Spleen (tissue), 7 donors: Measurements from ENCODE around the gene TTC27.

Experiments used
- CTCF ChIP-seq, 11 experiments: fragments of 200-600 bp in 7 of 11; fragments of 450-650 bp in 4 of 11; sonication (generic) in 4 of 11; IDR thresholded peaks in 8 of 11; conservative IDR thresholded peaks in 3 of 11; 1 replicate in 7 of 11; 2 replicates in 4 of 11; pipeline versions ENCODE4 v1.4.0 to v1.8.0; 2016 to 2021; ENCODE audit warnings: antibody characterized with exemption in 11 of 11, inconsistent platforms in 4 of 11, mild to moderate bottlenecking in 1 of 11
- POLR2AphosphoS5 ChIP-seq, 3 donors: sonication (generic); formaldehyde crosslinking; IDR thresholded peaks; one replicate each; pipeline ENCODE4 v1.5.1; 2017; ENCODE audit warnings: antibody characterized with exemption in 3 of 3
- donor health status: DM: no; HTN: no; CAD: no; lungs with moderate emphysema.
- donor health status: DM: no; HTN: no; CAD: no.
- donor health status: DM: no; HTN: no; CAD: no.

GRCh38 chr2:32772638-32773447 lies 145.0 kb downstream of the TTC27 start:
- TF ChIP-seq CTCF (IDR thresholded peaks at IDR 0.05 in 8 of 11, conservative IDR thresholded peaks at IDR 0.05 in 3 of 11) (peak in 10 of 11 experiments; percentile 26 to 65 (median 54)), POLR2AphosphoS5 (IDR thresholded peaks at IDR 0.05) (no peak)
